Lung (tissue), 16 donors: Measurements from ENCODE around the gene P2RY2. TPM values are rescaled to one million over a fixed set of nuclear protein-coding genes. Genes with fewer than 3 reads are reported as not detected.

ENCODE experiments used
- ATAC-seq: fragments of 200-7000 bp; cut with Tn5 transposase; one replicate; pipeline ENCODE4 v1.9.1; 2020; ENCODE audit warnings: moderate number of reproducible peaks; ENCODE audit not compliant: insufficient read depth, low FRiP score
- DNase-seq, 3 donors: peaks; one replicate each; pipeline ENCODE4 v3.0.0-alpha.2; 2013 to 2017
- H3K27ac ChIP-seq, 2 donors: one replicate each; pipeline ENCODE4 v1.5.1; 2013; ENCODE audit warnings: mild to moderate bottlenecking in 2 of 2, moderate library complexity in 2 of 2, control low read depth in 1 of 2, inconsistent platforms in 1 of 2, low read depth in 1 of 2, low read length in 1 of 2
- H3K27me3 ChIP-seq, 3 donors: one replicate each; pipeline ENCODE4 v1.5.1; 2013; ENCODE audit warnings: low read length in 2 of 3; ENCODE audit not compliant: control insufficient read depth in 3 of 3, insufficient read depth in 3 of 3
- H3K36me3 ChIP-seq, 4 donors: one replicate each; pipeline ENCODE4 v1.5.1; 2013; ENCODE audit warnings: low read length in 4 of 4, mild to moderate bottlenecking in 1 of 4, moderate library complexity in 1 of 4; ENCODE audit not compliant: control insufficient read depth in 4 of 4, insufficient read depth in 4 of 4
- H3K4me1 ChIP-seq, 5 donors: one replicate each; pipeline ENCODE4 v1.5.1; 2013; ENCODE audit warnings: low read length in 5 of 5, mild to moderate bottlenecking in 2 of 5, moderate library complexity in 1 of 5; ENCODE audit not compliant: control insufficient read depth in 5 of 5, insufficient read depth in 5 of 5
- H3K4me3 ChIP-seq: one replicate; pipeline ENCODE4 v1.5.1; 2013; ENCODE audit warnings: mild to moderate bottlenecking, control low read depth, moderate library complexity
- H3K9ac ChIP-seq, 2 donors: one replicate each; pipeline ENCODE4 v1.5.1; 2013; ENCODE audit warnings: low read length in 2 of 2, control low read depth in 1 of 2; ENCODE audit not compliant: insufficient read depth in 1 of 2
- H3K9me3 ChIP-seq, 4 donors: one replicate each; pipeline ENCODE4 v1.5.1; 2013; ENCODE audit warnings: low read length in 3 of 4, mild to moderate bottlenecking in 1 of 4, moderate library complexity in 1 of 4; ENCODE audit not compliant: control insufficient read depth in 4 of 4, insufficient read depth in 3 of 4
- WGBS, 2 donors: extraction: QIAGEN DNeasy Blood & Tissue Kit; methylation state at CpG; one replicate each; pipeline ENCODE4 v1.1.7; 2013; 5-methylcytosine and 5-hydroxymethylcytosine counted together
- long read RNA-seq, 5 donors: transcript quantifications; one replicate each; lab custom pipeline, GENCODE V29; 2026
- polyA plus RNA-seq, 2 donors: library from polyadenylated mRNA; stranded (reverse); fragments of 200-250 nt; gene quantifications; one replicate each; pipeline ENCODE4 v1.2.1, GENCODE V29; 2013
- total RNA-seq, 2 donors: library from RNA; depleted of rRNA in 1 of 2; stranded (reverse); fragments of >200 nt in 1 of 2; gene quantifications; one replicate each; pipeline ENCODE4 v1.2.1, GENCODE V29; 2014 to 2021
- TF ChIP-seq, protein P1 (sequence below): IDR thresholded peaks from 2 replicates; pipeline ENCODE4 v1.5.1; 2012; ENCODE audit warnings: mild to moderate bottlenecking; ENCODE audit errors: control extremely low read depth, extremely low read depth
- donor health status: control.
- donor health status: control.
- donor health status: Bipolar disorder and iron deficiency.
- donor health status: healthy.
- donor health status: DM: yes; HTN: yes; CAD: no.

Gene P2RY2
- total RNA-seq = 10 to 100 TPM in 1 of 2 donors, 1 to 10 TPM in 1; 3.8 to 13.0 TPM
- 1 to 10 TPM; 3.1 to 9.1 TPM for polyA plus RNA-seq
- long read RNA-seq, donor 1, partial matches to known transcripts = 0 of 2 reads
- long read RNA-seq, donor 1, other reads (novel, unspliced or antisense) = 0 of 2 reads
- long read RNA-seq, donor 2, partial matches to known transcripts = 0 of 1 reads
- long read RNA-seq, donor 2, other reads (novel, unspliced or antisense) = 0 of 1 reads
- long read RNA-seq, donor 3 = 0 reads
- long read RNA-seq, donor 4 = 0 reads
- long read RNA-seq, donor 5 = 0 reads

DNA sequence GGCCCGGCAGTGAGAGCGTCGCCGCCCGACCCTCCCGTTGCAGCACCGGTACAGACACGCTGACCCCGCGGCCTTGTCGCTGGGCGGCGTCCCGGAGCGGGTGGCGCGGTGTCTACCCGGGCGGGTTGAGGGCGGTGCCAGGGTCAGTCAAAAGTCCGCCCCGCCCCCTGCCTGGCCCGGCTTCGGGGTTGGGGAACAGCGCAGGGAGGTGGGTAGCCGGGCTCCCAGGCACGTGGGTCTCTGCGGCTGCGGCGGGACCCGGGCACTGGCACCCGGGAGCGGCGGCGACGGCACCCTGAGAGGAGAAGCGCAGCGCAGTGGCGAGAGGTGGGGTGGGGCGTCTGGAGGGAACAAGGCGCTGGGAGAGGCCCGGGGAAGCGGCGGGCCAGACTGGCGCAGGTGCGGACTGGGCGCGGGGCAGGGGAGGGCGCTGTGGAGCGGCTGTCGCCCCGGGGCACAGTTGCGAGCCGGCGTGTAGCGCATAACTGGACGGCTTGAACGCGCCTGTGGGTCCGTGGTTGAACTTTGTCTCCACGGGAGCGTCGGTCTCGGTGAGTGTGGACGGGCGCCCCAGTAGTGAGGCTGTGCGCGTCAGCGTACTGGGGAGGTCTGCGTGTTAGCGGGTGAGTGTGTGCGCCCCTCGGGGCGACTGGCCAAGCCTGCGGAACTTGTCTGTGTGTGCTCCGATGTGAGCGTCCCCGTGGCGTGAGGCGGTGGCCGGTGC, at the start of gene P2RY2:
P2RY2 (plus strand) TSS at position 176 of the 724 bp plus-strand sequence. CDS start 15,879 bp downstream, outside the sequence.
- Histone ChIP-seq H3K27ac (peak within 1 kb of the TSS; percentile 81 to 83), H3K9ac (no peak within 1 kb of the TSS), H3K4me3 (peak within 1 kb of the TSS; percentile 38), H3K27me3 (peaks cover 0 to 11% (median 10%) of the 10 kb centered on the region in 3 donors), H3K9me3 (no peaks in the 10 kb centered on the region), H3K36me3 (no peaks in the 10 kb centered on the region), H3K4me1 (peaks cover 0 to 14% (median 8%) of the 10 kb centered on the region in 5 donors)
- ATAC-seq (peak; percentile 87), DNase-seq (peak; percentile 30 to 57 (median 48))
- WGBS, 2 donors = 1 to 2% methylated on average over 79 to 81 of the region's 81 CpGs
- TF ChIP-seq, protein P1, sequence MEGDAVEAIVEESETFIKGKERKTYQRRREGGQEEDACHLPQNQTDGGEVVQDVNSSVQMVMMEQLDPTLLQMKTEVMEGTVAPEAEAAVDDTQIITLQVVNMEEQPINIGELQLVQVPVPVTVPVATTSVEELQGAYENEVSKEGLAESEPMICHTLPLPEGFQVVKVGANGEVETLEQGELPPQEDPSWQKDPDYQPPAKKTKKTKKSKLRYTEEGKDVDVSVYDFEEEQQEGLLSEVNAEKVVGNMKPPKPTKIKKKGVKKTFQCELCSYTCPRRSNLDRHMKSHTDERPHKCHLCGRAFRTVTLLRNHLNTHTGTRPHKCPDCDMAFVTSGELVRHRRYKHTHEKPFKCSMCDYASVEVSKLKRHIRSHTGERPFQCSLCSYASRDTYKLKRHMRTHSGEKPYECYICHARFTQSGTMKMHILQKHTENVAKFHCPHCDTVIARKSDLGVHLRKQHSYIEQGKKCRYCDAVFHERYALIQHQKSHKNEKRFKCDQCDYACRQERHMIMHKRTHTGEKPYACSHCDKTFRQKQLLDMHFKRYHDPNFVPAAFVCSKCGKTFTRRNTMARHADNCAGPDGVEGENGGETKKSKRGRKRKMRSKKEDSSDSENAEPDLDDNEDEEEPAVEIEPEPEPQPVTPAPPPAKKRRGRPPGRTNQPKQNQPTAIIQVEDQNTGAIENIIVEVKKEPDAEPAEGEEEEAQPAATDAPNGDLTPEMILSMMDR = peak; percentile 25

DNA sequence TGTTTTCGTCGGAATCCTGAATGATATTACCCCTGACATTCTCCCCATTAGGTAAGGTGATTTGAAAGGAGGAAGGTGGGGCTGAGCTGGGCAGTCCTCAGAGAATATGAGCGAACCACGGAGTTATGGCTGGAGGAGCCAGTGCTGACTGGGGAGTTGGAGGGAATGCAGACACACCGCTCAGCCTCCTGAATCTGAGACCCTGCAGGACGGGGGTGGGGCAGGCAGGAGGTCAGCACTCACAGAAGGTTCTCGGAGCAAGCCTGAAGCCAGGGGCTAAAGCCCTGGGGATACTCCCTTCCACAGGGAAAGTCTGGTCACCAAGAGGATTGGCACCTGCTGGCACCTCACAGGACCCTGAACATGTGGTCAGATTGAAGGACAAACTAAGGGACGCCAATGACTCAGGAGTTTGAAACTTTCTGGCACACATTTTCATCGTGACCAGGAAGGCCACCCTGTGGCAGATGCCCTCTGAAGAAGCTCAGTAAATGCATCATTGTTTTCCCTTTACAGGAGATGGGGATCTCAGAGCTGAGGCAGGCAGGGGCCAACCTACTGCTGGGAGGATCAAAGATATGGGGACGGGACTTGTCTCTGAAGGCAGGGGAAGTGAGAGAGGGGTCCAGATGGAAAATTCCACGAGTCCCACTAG, 49.0 kb upstream of the P2RY2 start:
- Histone ChIP-seq H3K27me3 (no peaks in the 10 kb centered on the region), H3K36me3 (no peaks in the 10 kb centered on the region), H3K9me3 (no peaks in the 10 kb centered on the region), H3K4me1 (peaks cover 0 to 18% (median 4%) of the 10 kb centered on the region in 5 donors), H3K9ac (no peak overlapping the region), H3K27ac (peak overlapping the region in 1 of 2 donors; percentile 67), H3K4me3 (no peak overlapping the region)
- TF ChIP-seq, protein P1 = no peak
- DNase-seq (no peak), ATAC-seq (no peak)
- 89 to 92% methylated on average over 11 of the region's 11 CpGs for WGBS, 2 donors

DNA sequence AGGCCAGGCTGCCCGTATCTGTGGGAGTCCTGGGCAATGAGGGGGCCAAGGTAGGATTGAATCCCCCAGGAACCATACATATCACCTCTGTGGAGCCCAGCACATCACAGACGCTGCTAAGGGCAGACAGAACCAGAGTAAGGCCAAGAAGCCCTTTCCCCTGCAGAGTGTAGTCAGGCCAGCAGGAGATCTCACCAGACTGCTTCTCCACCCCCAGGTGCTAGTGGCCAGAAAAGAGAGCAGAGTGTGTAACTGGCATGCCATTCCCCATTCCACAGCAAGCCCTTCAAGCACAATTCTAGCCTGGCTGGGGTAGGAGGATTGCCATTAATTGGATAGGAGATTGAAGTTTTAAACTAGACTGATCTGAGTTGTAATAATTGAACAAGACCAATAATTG, 47.9 kb upstream of the P2RY2 start:
- Histone ChIP-seq H3K9ac (no peak overlapping the region), H3K9me3 (no peaks in the 10 kb centered on the region), H3K36me3 (no peaks in the 10 kb centered on the region), H3K27ac (peak overlapping the region in 1 of 2 donors; percentile 67), H3K27me3 (no peaks in the 10 kb centered on the region), H3K4me1 (peaks cover 0 to 14% (median 4%) of the 10 kb centered on the region in 5 donors), H3K4me3 (no peak overlapping the region)
- WGBS, 2 donors = 88 to 92% methylated on average over 2 of the region's 2 CpGs
- ATAC-seq (no peak), DNase-seq (peak in 1 of 3 donors; percentile 32)
- TF ChIP-seq, protein P1 = no peak
